GM20000 (cell line): ENCODE results near the gene TGM3.

Experiments
- DNase-seq: peaks from one replicate; pipeline ENCODE4 v3.0.0; 2012; ENCODE audit warnings: low spot score
- TF ChIP-seq, protein P1 (sequence below): IDR thresholded peaks from 2 replicates; pipeline ENCODE4 v1.5.1; 2012; ENCODE audit warnings: mild to moderate bottlenecking, control low read depth; ENCODE audit errors: extremely low read depth, missing control alignments

TGM3 gene

DNA sequence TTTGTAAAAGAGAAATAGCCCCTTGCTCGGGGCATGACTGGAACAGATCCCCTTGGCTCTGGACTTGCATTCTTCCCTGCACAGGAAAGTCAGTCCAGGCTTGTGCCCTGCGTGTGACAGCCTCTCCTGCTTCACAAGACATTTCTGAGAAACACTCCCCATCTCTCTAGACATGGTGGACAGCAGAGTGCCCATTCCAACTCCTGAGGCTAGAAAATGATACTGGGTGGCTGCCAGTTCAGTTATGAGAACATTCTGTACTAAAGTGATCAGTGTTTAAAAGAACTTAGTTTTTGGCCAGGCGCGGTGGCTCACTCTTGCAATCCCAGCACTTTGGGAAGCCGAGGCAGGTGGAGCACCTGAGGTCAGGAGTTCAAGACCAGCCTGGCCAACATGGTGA lies 41.3 kb downstream of the TGM3 start:
- TF ChIP-seq, protein P1, sequence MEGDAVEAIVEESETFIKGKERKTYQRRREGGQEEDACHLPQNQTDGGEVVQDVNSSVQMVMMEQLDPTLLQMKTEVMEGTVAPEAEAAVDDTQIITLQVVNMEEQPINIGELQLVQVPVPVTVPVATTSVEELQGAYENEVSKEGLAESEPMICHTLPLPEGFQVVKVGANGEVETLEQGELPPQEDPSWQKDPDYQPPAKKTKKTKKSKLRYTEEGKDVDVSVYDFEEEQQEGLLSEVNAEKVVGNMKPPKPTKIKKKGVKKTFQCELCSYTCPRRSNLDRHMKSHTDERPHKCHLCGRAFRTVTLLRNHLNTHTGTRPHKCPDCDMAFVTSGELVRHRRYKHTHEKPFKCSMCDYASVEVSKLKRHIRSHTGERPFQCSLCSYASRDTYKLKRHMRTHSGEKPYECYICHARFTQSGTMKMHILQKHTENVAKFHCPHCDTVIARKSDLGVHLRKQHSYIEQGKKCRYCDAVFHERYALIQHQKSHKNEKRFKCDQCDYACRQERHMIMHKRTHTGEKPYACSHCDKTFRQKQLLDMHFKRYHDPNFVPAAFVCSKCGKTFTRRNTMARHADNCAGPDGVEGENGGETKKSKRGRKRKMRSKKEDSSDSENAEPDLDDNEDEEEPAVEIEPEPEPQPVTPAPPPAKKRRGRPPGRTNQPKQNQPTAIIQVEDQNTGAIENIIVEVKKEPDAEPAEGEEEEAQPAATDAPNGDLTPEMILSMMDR = no peak
- DNase-seq = no peak

DNA sequence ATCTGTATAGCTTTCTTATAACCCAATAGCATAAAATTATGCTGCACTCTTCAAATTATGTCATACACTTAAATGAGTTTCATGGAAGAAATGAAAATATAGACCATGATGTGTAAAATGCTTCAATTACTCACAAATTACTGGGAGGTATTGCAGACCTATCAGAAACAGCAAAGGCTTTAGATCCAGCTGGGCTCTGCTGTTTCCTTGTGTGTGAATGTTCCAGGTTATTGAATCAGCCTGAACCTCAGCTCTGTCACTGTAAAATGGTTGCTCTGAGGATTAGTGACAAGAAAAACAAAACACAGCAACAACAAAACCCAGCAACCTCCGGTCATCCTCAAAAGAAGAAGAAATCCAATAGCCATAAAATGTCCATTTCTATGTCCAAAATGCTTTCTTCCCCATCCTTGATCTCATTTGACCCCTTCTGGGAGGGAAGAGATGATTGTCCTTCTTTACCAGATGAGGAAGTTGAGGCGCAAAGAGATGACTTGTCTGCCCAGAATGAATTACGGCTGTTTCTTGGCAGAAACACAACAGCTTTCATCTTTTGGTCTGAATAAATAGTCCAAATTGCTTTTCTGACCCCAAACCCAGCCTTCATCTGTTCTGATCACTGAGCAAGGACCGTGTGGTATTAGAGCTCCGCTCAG lies 42.7 kb downstream of the TGM3 start:
- TF ChIP-seq, protein P1 = no peak
- DNase-seq = no peak

DNA sequence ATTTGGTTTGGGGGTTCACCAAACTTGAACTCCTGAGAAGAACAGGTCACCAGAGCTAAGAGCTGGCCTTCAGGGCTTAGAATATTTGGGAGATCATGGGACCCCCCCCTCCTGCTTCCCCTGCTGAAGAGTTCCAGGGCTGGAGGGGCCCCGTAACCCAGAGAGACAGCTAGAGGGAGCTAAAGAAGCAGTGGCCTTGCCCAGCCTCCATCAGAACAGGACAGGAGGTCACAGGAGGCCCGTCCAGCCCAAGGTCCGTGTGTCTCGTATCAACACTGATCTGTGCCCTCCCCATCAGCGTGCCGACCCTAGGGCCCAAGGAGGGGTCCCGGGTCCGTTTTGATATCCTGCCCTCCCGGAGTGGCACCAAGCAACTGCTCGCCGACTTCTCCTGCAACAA lies 44.3 kb downstream of the TGM3 start:
- TF ChIP-seq, protein P1 = no peak
- DNase-seq = no peak

DNA sequence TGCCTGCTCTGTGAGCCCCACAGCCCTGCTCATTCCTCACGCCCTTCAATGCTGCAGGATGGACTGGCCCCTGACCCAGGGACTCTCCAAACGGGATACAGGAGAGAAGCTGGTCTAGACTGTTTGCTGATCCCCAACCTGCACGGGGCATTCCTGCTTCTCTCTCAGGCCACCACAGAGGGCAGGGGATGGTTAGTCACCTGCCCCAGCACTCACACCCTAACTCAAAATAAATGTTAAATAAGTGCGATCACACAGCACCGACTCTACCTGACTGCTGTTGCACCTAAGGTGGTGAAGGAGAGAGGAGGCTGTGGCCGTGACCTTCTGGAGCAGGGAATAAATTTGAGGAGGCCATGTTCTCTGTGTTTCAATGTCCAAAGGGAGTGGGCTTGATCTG lies 45.0 kb downstream of the TGM3 start:
- TF ChIP-seq, protein P1 = no peak
- no peak for DNase-seq

DNA sequence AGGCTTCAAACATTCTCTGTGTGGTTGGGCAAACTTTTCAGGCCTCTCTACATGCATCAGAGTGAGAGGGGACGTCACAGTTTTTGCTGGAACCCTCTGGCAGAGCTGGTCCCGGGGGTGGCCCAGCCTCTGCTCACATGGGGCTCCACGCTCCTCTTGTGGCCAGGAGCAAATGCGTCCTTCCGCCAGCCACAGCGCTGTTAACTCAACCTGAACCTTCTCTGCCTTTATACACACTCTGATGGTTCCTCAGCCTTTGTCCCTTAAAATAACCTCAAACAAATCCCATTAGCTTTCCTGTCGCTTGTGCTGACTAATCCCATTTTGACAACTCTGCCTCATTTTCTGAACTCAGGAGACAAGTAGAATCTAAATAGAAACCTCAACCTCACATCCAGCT lies 45.5 kb downstream of the TGM3 start:
- TF ChIP-seq, protein P1 = no peak
- DNase-seq = no peak

DNA sequence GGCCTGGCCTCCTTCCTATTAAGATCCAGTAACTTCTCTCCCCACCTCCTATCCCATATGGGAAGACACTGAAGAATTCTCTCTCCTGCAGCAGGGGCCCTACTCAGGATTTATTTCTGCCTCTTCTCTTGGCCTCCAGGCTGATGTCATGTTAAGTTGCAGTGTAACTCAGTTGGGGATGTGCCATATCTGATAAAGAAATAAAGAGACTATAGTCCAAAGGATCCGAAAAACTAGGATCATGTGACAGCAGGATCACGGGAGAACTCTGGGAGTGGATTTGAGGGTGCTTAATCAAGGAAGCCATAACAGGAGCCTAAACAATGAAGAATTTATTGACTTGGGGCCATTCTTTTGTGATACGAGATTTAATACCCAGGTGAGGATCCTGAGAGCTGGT lies 46.4 kb downstream of the TGM3 start:
- TF ChIP-seq, protein P1 = no peak
- no peak for DNase-seq

DNA sequence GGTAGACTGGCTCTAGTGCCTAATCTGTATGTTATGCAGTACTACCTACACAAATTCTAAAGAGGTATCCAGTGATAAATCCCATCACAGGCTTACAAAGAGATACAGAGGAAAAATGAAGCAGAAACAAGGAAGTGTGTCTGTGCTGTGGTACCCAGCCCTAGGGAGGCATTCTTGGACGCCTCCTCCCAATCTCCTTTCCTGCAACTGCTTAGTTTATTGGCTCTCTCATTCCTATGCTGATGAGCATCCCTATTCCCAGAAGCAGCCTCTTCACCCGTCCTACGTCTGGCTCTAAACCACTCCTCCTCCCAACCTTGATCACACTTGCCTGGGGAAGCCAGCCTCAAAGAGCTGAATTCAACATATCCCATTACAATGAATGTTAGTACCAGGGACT lies 50.4 kb downstream of the TGM3 start:
- TF ChIP-seq, protein P1 = no peak
- no peak for DNase-seq
